BLaER1 (cell line): ENCODE measurements around the gene MGAT5.

Source experiments
- H3K27ac ChIP-seq: shearing (Covaris generic); formaldehyde crosslinking; 2 replicates; pipeline ENCODE4 v1.8.1; 2022
- H3K27me3 ChIP-seq: shearing (Covaris generic); formaldehyde crosslinking; 2 replicates; pipeline ENCODE4 v1.8.1; 2022
- H3K36me3 ChIP-seq: shearing (Covaris generic); formaldehyde crosslinking; 2 replicates; pipeline ENCODE4 v1.8.1; 2022
- H3K4me1 ChIP-seq: shearing (Covaris generic); formaldehyde crosslinking; 2 replicates; pipeline ENCODE4 v1.8.1; 2022
- H3K4me2 ChIP-seq: shearing (Covaris generic); formaldehyde crosslinking; 2 replicates; pipeline ENCODE4 v1.8.1; 2022
- H3K4me3 ChIP-seq: shearing (Covaris generic); formaldehyde crosslinking; 2 replicates; pipeline ENCODE4 v1.8.1; 2022
- H3K9ac ChIP-seq: shearing (Covaris generic); formaldehyde crosslinking; 2 replicates; pipeline ENCODE4 v1.8.1; 2022
- H3K9me3 ChIP-seq: shearing (Covaris generic); formaldehyde crosslinking; 2 replicates; pipeline ENCODE4 v1.8.1; 2022
- H4K20me1 ChIP-seq: shearing (Covaris generic); formaldehyde crosslinking; 2 replicates; pipeline ENCODE4 v1.8.1; 2022
- Cebpa-rat ChIP-seq: shearing (Covaris generic); IDR thresholded peaks from 2 replicates; pipeline ENCODE4 v1.8.1; 2022

MGAT5 gene

GRCh38 chr2:134482131-134482723 lies 228.4 kb downstream of the MGAT5 start:
- H3K27me3 ChIP-seq = no peaks in the 10 kb centered on the region
- no peak overlapping the region for H3K9ac ChIP-seq
- no peaks in the 10 kb centered on the region for H3K9me3 ChIP-seq
- H3K36me3 ChIP-seq = no peaks in the 10 kb centered on the region
- no peak overlapping the region for H3K27ac ChIP-seq
- H3K4me2 ChIP-seq = no peak overlapping the region
- no peak for TF ChIP-seq Cebpa-rat
- H4K20me1 ChIP-seq = no peaks in the 10 kb centered on the region
- no peaks in the 10 kb centered on the region for H3K4me1 ChIP-seq
- H3K4me3 ChIP-seq = no peak overlapping the region

GRCh38 chr2:134482766-134483340 lies 229.0 kb downstream of the MGAT5 start:
- no peak overlapping the region for H3K4me2 ChIP-seq
- H3K27me3 ChIP-seq = no peaks in the 10 kb centered on the region
- no peaks in the 10 kb centered on the region for H3K9me3 ChIP-seq
- no peaks in the 10 kb centered on the region for H4K20me1 ChIP-seq
- no peaks in the 10 kb centered on the region for H3K36me3 ChIP-seq
- H3K27ac ChIP-seq = no peak overlapping the region
- no peaks in the 10 kb centered on the region for H3K4me1 ChIP-seq
- no peak overlapping the region for H3K4me3 ChIP-seq
- TF ChIP-seq Cebpa-rat = no peak
- no peak overlapping the region for H3K9ac ChIP-seq

GRCh38 chr2:134489732-134490384 lies 236.0 kb downstream of the MGAT5 start:
- Histone ChIP-seq H3K27ac (no peak overlapping the region), H3K4me3 (no peak overlapping the region), H4K20me1 (no peaks in the 10 kb centered on the region), H3K9ac (no peak overlapping the region), H3K36me3 (no peaks in the 10 kb centered on the region), H3K4me1 (no peaks in the 10 kb centered on the region), H3K4me2 (no peak overlapping the region), H3K27me3 (no peaks in the 10 kb centered on the region), H3K9me3 (no peaks in the 10 kb centered on the region)
- TF ChIP-seq Cebpa-rat = no peak

- no peaks in the 10 kb centered on the region for H3K4me1 ChIP-seq
- no peak overlapping the region for H3K27ac ChIP-seq
- H3K36me3 ChIP-seq = no peaks in the 10 kb centered on the region
- no peak overlapping the region for H3K4me2 ChIP-seq
- no peak for TF ChIP-seq Cebpa-rat
- H3K9ac ChIP-seq = no peak overlapping the region
- H4K20me1 ChIP-seq = no peaks in the 10 kb centered on the region
- H3K9me3 ChIP-seq = no peaks in the 10 kb centered on the region
- H3K27me3 ChIP-seq = no peaks in the 10 kb centered on the region
- no peak overlapping the region for H3K4me3 ChIP-seq
Measured at GRCh38 chr2:134490559-134490958, 236.7 kb downstream of the MGAT5 start.

- H3K9ac ChIP-seq = no peak overlapping the region
- H3K4me3 ChIP-seq = no peak overlapping the region
- no peaks in the 10 kb centered on the region for H3K9me3 ChIP-seq
- H3K4me1 ChIP-seq = no peaks in the 10 kb centered on the region
- H3K27ac ChIP-seq = no peak overlapping the region
- no peaks in the 10 kb centered on the region for H3K36me3 ChIP-seq
- H3K27me3 ChIP-seq = no peaks in the 10 kb centered on the region
- no peak overlapping the region for H3K4me2 ChIP-seq
- no peaks in the 10 kb centered on the region for H4K20me1 ChIP-seq
- no peak for TF ChIP-seq Cebpa-rat
Measured at GRCh38 chr2:134491022-134491421, 237.2 kb downstream of the MGAT5 start.

- Histone ChIP-seq H3K27me3 (0 out of 2 replicates have a peak, but pooled peaks cover 3% of the 10 kb centered on the region), H3K27ac (no peak overlapping the region), H3K4me1 (no peaks in the 10 kb centered on the region), H3K4me2 (no peak overlapping the region), H4K20me1 (no peaks in the 10 kb centered on the region), H3K9me3 (no peaks in the 10 kb centered on the region), H3K36me3 (no peaks in the 10 kb centered on the region), H3K9ac (no peak overlapping the region), H3K4me3 (no peak overlapping the region)
- TF ChIP-seq Cebpa-rat = no peak
Measured at GRCh38 chr2:134491771-134492441, 238.0 kb downstream of the MGAT5 start.

- Histone ChIP-seq H3K9ac (no peak overlapping the region), H3K4me1 (no peaks in the 10 kb centered on the region), H3K4me2 (no peak overlapping the region), H3K9me3 (no peaks in the 10 kb centered on the region), H3K27ac (no peak overlapping the region), H3K27me3 (0 out of 2 replicates have a peak, but pooled peaks cover 3% of the 10 kb centered on the region), H3K36me3 (no peaks in the 10 kb centered on the region), H3K4me3 (no peak overlapping the region), H4K20me1 (no peaks in the 10 kb centered on the region)
- no peak for TF ChIP-seq Cebpa-rat
Measured at GRCh38 chr2:134493797-134494196, 239.9 kb downstream of the MGAT5 start.

GRCh38 chr2:134498654-134499053 lies 244.8 kb downstream of the MGAT5 start:
- H3K4me1 ChIP-seq = no peaks in the 10 kb centered on the region
- H3K36me3 ChIP-seq = no peaks in the 10 kb centered on the region
- no peak overlapping the region for H3K4me3 ChIP-seq
- no peak overlapping the region for H3K9ac ChIP-seq
- H4K20me1 ChIP-seq = no peaks in the 10 kb centered on the region
- H3K27me3 ChIP-seq = 0 out of 2 replicates have a peak, but pooled peaks cover 3% of the 10 kb centered on the region
- H3K9me3 ChIP-seq = no peaks in the 10 kb centered on the region
- no peak for TF ChIP-seq Cebpa-rat
- H3K27ac ChIP-seq = no peak overlapping the region
- H3K4me2 ChIP-seq = no peak overlapping the region

GRCh38 chr2:134499307-134499926 lies 245.5 kb downstream of the MGAT5 start:
- TF ChIP-seq Cebpa-rat = no peak
- Histone ChIP-seq H3K4me1 (no peaks in the 10 kb centered on the region), H3K4me3 (no peak overlapping the region), H3K9me3 (no peaks in the 10 kb centered on the region), H3K36me3 (no peaks in the 10 kb centered on the region), H4K20me1 (no peaks in the 10 kb centered on the region), H3K9ac (no peak overlapping the region), H3K27me3 (0 out of 2 replicates have a peak, but pooled peaks cover 3% of the 10 kb centered on the region), H3K27ac (no peak overlapping the region), H3K4me2 (no peak overlapping the region)
